IPS DF 6.9 (cell line): ENCODE results near the gene YLPM1.
A peak's percentile ranks its signal among the peaks of the same experiment; 100 is the strongest.

Experiments used
- DNase-seq: peaks from one replicate; pipeline ENCODE4 v3.0.0-alpha.2; 2013; ENCODE audit warnings: low read depth, low spot score
- H3K27ac ChIP-seq: one replicate; pipeline ENCODE4 v1.5.1; 2013; ENCODE audit warnings: low read length, control low read depth
- H3K27me3 ChIP-seq: 2 replicates; pipeline ENCODE4 v1.6.1; 2013; ENCODE audit warnings: mild to moderate bottlenecking, low read length; ENCODE audit not compliant: control insufficient read depth, insufficient read depth
- H3K36me3 ChIP-seq: 2 replicates; pipeline ENCODE4 v1.6.1; 2013; ENCODE audit warnings: low read length; ENCODE audit not compliant: control insufficient read depth, insufficient read depth
- H3K4me1 ChIP-seq: 2 replicates; pipeline ENCODE4 v1.6.1; 2013; ENCODE audit warnings: low read length; ENCODE audit not compliant: control insufficient read depth, insufficient read depth
- H3K4me3 ChIP-seq: 2 replicates; pipeline ENCODE4 v1.5.1; 2013; ENCODE audit warnings: mild to moderate bottlenecking, low read length
- H3K9me3 ChIP-seq: 2 replicates; pipeline ENCODE4 v1.6.1; 2013; ENCODE audit warnings: low read length, inconsistent platforms; ENCODE audit not compliant: control insufficient read depth, insufficient read depth
- WGBS: extraction: QIAGEN DNeasy Blood & Tissue Kit; methylation state at CpG from one replicate; pipeline ENCODE4 v1.1.7; 2013; ENCODE audit warnings: mixed read lengths, missing lambda C conversion rate; ENCODE audit not compliant: insufficient read length, insufficient coverage; 5-methylcytosine and 5-hydroxymethylcytosine counted together

The YLPM1 gene

DNA sequence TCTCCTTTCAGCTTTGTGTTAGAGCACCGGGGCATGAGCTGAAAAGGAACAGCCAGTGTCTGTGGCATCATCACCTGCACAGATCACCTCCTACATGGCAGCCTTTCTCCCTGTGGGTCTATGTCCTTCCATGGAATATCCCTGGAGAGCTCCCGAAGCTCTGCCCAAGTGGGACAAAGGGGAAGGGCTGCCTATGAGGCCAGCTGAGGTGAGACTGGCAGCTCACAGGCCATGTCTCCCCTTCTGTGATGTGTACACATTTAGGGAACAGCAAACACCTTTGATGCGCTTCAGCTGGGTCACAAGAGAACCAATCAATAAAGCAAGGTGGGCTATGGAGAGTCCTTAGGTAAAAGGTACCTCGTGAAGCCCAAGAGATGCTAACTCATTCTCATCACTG lies 108.7 kb downstream of the YLPM1 start:
- no peaks in the 10 kb centered on the region for H3K4me1 ChIP-seq
- no peaks in the 10 kb centered on the region for H3K27me3 ChIP-seq
- DNase-seq = no peak
- no peaks in the 10 kb centered on the region for H3K36me3 ChIP-seq
- H3K9me3 ChIP-seq = no peaks in the 10 kb centered on the region
- no peak overlapping the region for H3K27ac ChIP-seq
- no peak overlapping the region for H3K4me3 ChIP-seq
- no CpG with 5 or more reads among the region's 4 CpGs for WGBS

DNA sequence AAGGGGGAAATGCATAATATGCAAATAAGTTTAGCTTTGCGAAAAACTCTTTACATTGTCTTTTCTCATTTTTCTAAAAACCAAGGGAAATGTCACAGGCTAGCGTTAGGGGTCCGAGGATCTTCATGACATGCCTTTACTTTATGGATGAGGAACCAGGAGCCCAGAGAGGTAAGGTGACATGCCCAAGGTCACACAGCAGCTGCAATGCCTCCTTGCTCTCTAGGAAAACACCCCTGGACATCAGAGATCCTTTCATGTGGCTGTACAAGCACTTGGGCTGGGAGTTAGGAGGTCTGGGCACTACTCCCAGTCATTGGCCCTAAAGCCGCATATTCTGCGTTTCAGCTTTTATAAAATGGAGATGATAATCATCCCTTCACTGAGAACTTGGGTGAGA lies 112.1 kb downstream of the YLPM1 start:
- H3K27ac ChIP-seq = no peak overlapping the region
- no peak for DNase-seq
- H3K9me3 ChIP-seq = no peaks in the 10 kb centered on the region
- H3K4me3 ChIP-seq = no peak overlapping the region
- no peaks in the 10 kb centered on the region for H3K4me1 ChIP-seq
- H3K36me3 ChIP-seq = no peaks in the 10 kb centered on the region
- no CpG with 5 or more reads among the region's 5 CpGs for WGBS
- no peaks in the 10 kb centered on the region for H3K27me3 ChIP-seq

DNA sequence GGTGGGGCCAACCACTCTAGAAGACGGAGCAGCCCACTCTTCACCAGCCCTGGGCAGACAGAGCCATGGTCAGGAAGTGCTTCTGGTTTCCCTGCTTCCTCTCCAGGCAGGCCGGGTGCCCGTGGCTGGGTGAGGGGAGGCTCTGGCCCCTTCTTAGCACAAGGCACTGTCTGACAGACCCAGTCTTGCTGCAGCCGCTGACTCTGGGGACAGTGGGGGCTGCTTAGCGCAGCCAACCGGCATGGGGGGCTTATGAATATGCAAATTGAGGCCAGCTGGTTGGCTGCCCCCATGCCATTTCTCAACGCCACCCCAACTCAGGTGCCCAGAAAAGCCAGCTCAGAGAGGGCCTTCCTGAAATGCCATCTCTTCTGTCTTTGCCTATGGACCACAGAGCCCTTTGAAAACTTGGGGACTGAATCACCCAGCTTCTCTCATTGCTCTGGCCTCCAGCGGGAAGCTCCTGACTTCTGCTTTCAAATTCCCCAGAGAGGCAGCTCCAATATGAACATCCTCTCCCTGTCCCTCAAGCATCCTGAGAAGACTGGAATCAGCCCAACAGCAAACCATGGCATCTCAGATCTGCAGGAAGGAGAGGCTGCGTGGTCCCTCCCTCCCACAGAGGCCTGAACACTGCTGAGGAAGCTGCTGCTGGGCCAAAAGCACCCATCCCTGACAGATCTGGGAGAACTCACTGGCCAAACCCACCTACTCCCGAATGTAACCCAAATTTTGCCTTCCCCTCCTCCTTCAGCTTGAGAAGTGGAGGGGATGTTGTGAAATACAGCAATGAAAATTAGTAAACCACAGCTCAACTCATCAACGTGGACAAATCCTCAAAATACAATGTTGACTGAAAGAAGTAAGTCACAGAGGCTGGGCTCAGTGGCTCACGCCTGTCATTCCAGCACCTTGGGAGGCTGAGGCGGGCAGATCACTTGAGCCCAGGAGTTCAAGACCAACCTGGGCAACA lies 113.1 kb downstream of the YLPM1 start, which contains the start of gene PROX2:
Gene PROX2, minus strand, starts transcription at position 205 of the 973 bp plus-strand sequence. CDS start 12,311 bp downstream, outside the sequence.
- WGBS = no CpG with 5 or more reads among the region's 13 CpGs
- no peak within 1 kb of the TSS for H3K27ac ChIP-seq
- H3K4me3 ChIP-seq = no peak within 1 kb of the TSS

DNA sequence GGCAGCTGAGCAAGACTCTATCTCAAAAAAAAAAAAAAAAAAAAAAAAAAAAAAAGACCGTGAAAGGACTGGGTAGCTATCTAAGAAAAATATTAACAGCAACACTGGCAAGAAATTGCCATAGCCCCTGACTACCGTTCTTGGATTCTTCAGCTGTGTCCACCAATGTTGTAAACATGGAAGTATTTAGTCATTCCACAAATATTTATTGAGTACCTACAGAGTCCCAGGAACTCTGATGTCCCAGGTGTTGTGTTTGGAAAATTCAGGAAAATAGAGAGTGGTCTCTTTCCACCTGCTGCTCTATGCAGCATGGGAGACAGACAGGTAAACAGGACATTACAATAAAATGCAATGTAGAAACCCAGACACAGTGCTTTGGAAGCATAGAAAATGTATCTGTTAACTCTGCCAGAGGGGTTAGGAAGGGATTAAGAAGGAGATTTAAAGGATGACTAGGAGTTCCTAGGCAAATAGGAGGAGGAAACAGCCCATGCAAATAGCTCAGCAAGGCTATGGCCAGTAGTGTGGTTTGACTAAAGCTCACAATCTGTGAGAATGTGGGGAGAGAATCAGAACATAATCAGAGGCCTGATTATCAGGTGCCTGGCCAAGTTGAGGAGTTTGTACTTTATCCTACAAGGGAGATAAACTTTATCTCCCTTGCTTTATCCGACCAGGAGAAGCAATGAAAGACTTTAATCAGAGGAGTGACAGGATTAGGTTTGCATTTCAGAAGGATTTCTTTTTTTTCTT lies 116.5 kb downstream of the YLPM1 start:
- WGBS = no CpG with 5 or more reads among the region's 3 CpGs
- no peak overlapping the region for H3K27ac ChIP-seq
- no peak for DNase-seq

More for the DNA sequence above, 113.1 kb downstream of the YLPM1 start, which contains the start of gene PROX2:
- no peak for DNase-seq
- Histone ChIP-seq H3K9me3 (no peaks in the 10 kb centered on the region), H3K27me3 (no peaks in the 10 kb centered on the region), H3K4me1 (no peaks in the 10 kb centered on the region), H3K36me3 (no peaks in the 10 kb centered on the region)

DNA sequence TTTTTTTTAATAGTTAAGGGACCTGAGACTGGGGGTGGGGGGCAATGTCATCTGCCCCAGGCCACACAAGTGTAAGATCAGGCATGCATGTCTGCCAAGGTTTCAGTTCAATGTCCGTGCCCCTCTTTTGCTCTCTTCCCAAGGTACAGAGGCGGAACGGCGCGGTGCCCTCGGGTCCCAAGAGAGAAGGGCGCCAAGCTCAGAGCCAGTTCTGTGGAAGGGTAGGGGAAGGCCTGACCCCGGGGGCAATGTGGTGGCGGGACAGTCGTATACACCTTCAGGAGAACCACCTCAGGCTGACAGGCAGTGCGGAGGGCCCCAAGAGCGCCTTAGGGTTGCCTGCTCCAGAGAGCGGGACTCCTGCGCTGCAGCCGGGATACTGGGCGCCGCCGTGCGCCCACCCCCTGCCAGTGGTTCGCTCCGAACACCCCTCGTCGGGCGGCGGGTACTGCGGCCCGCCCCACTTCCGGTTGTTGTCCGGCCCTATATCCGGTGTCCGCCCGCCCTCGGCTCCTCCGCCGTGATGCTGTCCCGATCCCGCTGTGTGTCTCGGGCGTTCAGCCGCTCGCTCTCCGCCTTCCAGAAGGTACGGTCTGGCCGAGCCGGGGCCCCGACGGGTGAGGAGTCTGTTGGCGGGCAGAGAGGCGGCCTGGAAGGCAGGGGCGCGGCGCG lies 118.5 kb downstream of the YLPM1 start, which contains the start of gene DLST:
Gene DLST, plus strand, starts transcription at position 486 of the 672 bp plus-strand sequence. Its CDS starts 38 bp downstream, at position 524.
- H3K27me3 ChIP-seq = no peaks in the 10 kb centered on the region
- H3K27ac ChIP-seq = no peak within 1 kb of the TSS
- no CpG with 5 or more reads among the region's 53 CpGs for WGBS

More for the DNA sequence above, 116.5 kb downstream of the YLPM1 start:
- Histone ChIP-seq H3K4me1 (peaks cover 3% of the 10 kb centered on the region; the same call in 1 of the 2 replicates), H3K27me3 (no peaks in the 10 kb centered on the region), H3K36me3 (no peaks in the 10 kb centered on the region), H3K4me3 (no peak overlapping the region), H3K9me3 (no peaks in the 10 kb centered on the region)

DNA sequence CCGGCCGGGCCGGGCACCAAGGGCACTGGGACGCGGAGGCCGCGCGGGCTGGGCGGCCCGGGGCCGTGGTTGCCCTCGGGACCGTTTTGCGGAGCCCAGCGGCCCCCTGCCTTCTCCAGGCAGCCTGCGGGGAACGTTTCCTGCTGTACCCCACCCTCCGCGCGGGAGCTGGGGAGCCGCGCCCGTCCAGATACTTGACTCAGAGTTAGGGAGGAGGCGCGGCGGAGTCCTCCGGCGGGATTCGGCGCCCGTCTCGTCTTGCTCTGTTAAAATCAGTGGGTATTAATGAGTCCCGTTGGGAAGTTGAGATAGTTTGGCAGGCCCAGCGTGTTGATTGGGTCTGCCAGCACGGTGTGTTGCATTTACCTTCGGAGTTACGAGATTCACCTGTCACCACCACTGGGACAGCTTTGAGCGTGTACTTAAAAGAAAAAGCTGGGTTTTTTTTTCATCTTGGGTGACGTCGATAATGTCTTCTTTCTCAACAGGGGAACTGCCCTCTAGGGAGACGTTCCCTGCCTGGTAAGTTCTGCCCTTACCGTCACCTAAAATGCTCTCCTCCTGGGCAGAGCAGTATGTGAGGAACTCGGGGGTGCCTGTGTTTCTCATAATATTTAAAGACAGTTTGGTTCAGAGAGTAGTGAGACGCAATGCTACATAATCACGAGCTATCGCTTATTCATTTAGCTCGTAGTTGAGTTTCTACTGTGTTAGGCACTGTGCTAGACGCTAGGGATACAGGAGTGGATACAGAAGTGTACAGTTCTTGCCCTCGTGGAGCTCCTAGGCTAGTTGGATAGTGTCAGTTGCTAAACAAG lies 119.2 kb downstream of the YLPM1 start:
- H3K4me3 ChIP-seq = peak overlapping the region; percentile 94
- no CpG with 5 or more reads among the region's 49 CpGs for WGBS
- no peak overlapping the region for H3K27ac ChIP-seq
- DNase-seq = no peak
- no peaks in the 10 kb centered on the region for H3K27me3 ChIP-seq
- peaks cover 10% of the 10 kb centered on the region; the same call in 1 of the 2 replicates for H3K4me1 ChIP-seq
- no peaks in the 10 kb centered on the region for H3K9me3 ChIP-seq
- no peaks in the 10 kb centered on the region for H3K36me3 ChIP-seq

More for the DNA sequence above, 118.5 kb downstream of the YLPM1 start, which contains the start of gene DLST:
- no peaks in the 10 kb centered on the region for H3K36me3 ChIP-seq
- H3K9me3 ChIP-seq = no peaks in the 10 kb centered on the region
- peaks cover 10% of the 10 kb centered on the region; the same call in 1 of the 2 replicates for H3K4me1 ChIP-seq
- peak within 1 kb of the TSS; percentile 94 for H3K4me3 ChIP-seq
- DNase-seq = peak; percentile 63
